Astrocyte (in vitro differentiated cells and primary cell): ENCODE measurements around the gene DSCAM.

ENCODE experiments used
- CTCF ChIP-seq: IDR thresholded peaks from 2 replicates; pipeline ENCODE4 v1.5.1; 2011; ENCODE audit warnings: low read depth, mild to moderate bottlenecking, inconsistent platforms, low read length, moderate library complexity; ENCODE audit not compliant: insufficient read depth
- EZH2 ChIP-seq: IDR thresholded peaks from 2 replicates; pipeline ENCODE4 v1.6.1; 2012; ENCODE audit warnings: mild to moderate bottlenecking, low read length, inconsistent platforms; ENCODE audit not compliant: insufficient read depth

GRCh38 chr21:40324389-40324788, 522.6 kb downstream of the DSCAM start:
- TF ChIP-seq EZH2 (no peak), CTCF (no peak)
